LNCaP clone FGC (cell line): ENCODE measurements around the gene EVI5.
A peak's percentile ranks its signal among the peaks of the same experiment; 100 is the strongest.

ENCODE experiments used
- DNase-seq: peaks from one replicate; pipeline ENCODE4 v3.0.0-alpha.2; 2011; ENCODE audit warnings: low read depth
- H3K4me3 ChIP-seq: 2 replicates; pipeline ENCODE4 v1.5.1; 2011; ENCODE audit warnings: mild to moderate bottlenecking, low read depth, low read length, control low read depth
- CTCF ChIP-seq: IDR thresholded peaks from 2 replicates; pipeline ENCODE4 v1.5.1; 2012; ENCODE audit warnings: mild to moderate bottlenecking; ENCODE audit not compliant: control insufficient read depth, insufficient read depth; ENCODE audit errors: extremely low read depth

The EVI5 gene

GRCh38 chr1:92494485-92495141, 290.3 kb downstream of the EVI5 start:
- no peak overlapping the region for H3K4me3 ChIP-seq
- TF ChIP-seq CTCF = no peak
- peak; percentile 15 for DNase-seq

- no peak for TF ChIP-seq CTCF
- no peak overlapping the region for H3K4me3 ChIP-seq
- DNase-seq = no peak
Observed at GRCh38 chr1:92493139-92493538, 291.8 kb downstream of the EVI5 start.

- no peak for TF ChIP-seq CTCF
- DNase-seq = no peak
- no peak overlapping the region for H3K4me3 ChIP-seq
Observed at GRCh38 chr1:92488832-92489231, 296.1 kb downstream of the EVI5 start.

- H3K4me3 ChIP-seq = no peak overlapping the region
- no peak for DNase-seq
- TF ChIP-seq CTCF = no peak
Observed at GRCh38 chr1:92488416-92488815, 296.5 kb downstream of the EVI5 start.

- DNase-seq = no peak
- H3K4me3 ChIP-seq = no peak overlapping the region
- no peak for TF ChIP-seq CTCF
Observed at GRCh38 chr1:92487078-92487605, 297.8 kb downstream of the EVI5 start.

GRCh38 chr1:92486251-92487077, 298.4 kb downstream of the EVI5 start, which contains the start of gene GFI1:
TSS of gene GFI1 (minus strand) at chr1:92486925. CDS start at chr1:92483487, 3,438 bp downstream.
- no peak for DNase-seq
- peak within 1 kb of the TSS; percentile 50 for H3K4me3 ChIP-seq
- no peak for TF ChIP-seq CTCF
